Hepatocyte (in vitro differentiated cells): Measurements from ENCODE around the gene HNRNPA0.

Experiments
- EZH2 ChIP-seq: fragments of 200-600 bp; sonication (generic); IDR thresholded peaks from 2 replicates; pipeline ENCODE4 v1.6.1; 2016; ENCODE audit warnings: antibody characterized with exemption, mild to moderate bottlenecking, borderline replicate concordance
- EZH2phosphoT487 ChIP-seq: fragments of 200-600 bp; sonication (generic); IDR thresholded peaks from one replicate; pipeline ENCODE4 v1.6.1; 2018; ENCODE audit warnings: antibody characterized with exemption, mild to moderate bottlenecking, low read depth, moderate library complexity; ENCODE audit not compliant: unreplicated experiment, severe bottlenecking
- TF ChIP-seq, protein P1 (sequence below): fragments of 200-600 bp; sonication (generic); IDR thresholded peaks from 2 replicates; pipeline ENCODE4 v1.5.1; 2016; ENCODE audit warnings: antibody characterized with exemption, mild to moderate bottlenecking; ENCODE audit not compliant: poor library complexity

DNA sequence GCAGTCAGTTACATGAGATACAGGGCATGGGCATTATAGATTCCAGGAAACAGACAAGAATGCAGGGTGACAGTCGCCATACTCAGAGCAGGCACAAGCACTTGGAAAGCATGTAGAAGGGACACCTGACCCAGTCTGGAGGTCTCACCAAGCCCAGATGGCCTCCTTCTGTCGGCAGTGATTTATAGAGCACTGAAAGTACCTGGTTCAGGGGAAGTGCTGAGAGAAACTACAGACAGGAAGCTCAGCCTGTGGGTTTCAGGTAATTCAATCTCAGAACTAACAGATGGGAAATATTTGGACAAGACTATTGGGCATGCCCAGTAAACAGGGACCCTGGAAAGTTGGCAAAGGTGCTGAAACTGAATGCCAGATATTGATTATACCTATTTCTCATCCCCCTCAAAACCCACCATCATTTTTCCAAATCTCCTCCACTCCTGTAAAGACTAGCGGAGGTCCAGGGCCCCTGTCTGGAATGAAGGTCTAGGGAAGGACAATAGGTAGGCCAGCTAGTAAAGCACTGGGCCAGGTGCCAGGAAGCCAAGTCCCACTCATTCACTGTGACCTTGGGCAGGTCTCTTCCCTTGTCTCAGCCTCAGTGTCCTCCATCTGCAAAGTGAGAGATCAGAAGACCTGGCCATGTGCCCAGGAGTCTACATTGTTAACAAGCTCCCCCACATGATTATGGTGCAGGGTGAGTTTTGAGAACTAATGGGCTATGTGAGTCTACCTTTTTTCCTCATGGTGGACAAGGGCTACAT is 45.2 kb downstream of the HNRNPA0 start:
- TF ChIP-seq, protein P1, sequence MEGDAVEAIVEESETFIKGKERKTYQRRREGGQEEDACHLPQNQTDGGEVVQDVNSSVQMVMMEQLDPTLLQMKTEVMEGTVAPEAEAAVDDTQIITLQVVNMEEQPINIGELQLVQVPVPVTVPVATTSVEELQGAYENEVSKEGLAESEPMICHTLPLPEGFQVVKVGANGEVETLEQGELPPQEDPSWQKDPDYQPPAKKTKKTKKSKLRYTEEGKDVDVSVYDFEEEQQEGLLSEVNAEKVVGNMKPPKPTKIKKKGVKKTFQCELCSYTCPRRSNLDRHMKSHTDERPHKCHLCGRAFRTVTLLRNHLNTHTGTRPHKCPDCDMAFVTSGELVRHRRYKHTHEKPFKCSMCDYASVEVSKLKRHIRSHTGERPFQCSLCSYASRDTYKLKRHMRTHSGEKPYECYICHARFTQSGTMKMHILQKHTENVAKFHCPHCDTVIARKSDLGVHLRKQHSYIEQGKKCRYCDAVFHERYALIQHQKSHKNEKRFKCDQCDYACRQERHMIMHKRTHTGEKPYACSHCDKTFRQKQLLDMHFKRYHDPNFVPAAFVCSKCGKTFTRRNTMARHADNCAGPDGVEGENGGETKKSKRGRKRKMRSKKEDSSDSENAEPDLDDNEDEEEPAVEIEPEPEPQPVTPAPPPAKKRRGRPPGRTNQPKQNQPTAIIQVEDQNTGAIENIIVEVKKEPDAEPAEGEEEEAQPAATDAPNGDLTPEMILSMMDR, result no peak
- TF ChIP-seq EZH2, result no peak
- no peak for TF ChIP-seq EZH2phosphoT487
